HEK293 (cell line): ENCODE measurements around the gene PIK3R5.

Source experiments
- SETDB1 ChIP-seq: IDR thresholded peaks from one replicate; pipeline ENCODE4 v1.6.1; 2017; ENCODE audit warnings: mild to moderate bottlenecking, low read length, moderate library complexity, mixed read lengths; ENCODE audit not compliant: insufficient read length
- YY1 ChIP-seq: fragments of 450-650 bp; formaldehyde crosslinking; IDR thresholded peaks from 2 replicates; pipeline ENCODE4 v1.5.1; 2018; ENCODE audit warnings: missing biosample characterization, missing genetic modification characterization
- ZNF610 ChIP-seq: fragments of 450-650 bp; formaldehyde crosslinking; IDR thresholded peaks from 2 replicates; pipeline ENCODE4 v1.5.1; 2016; ENCODE audit warnings: missing biosample characterization, missing genetic modification characterization, borderline replicate concordance
- TF ChIP-seq, protein P1 (sequence below): fragments of 450-650 bp; formaldehyde crosslinking; IDR thresholded peaks from 2 replicates; pipeline ENCODE4 v1.5.1; 2016; ENCODE audit warnings: missing biosample characterization, missing genetic modification characterization
- TF ChIP-seq, protein P2 (sequence below): fragments of 450-650 bp; formaldehyde crosslinking; IDR thresholded peaks from 2 replicates; pipeline ENCODE4 v1.5.1; 2016; ENCODE audit warnings: missing biosample characterization, missing genetic modification characterization

DNA sequence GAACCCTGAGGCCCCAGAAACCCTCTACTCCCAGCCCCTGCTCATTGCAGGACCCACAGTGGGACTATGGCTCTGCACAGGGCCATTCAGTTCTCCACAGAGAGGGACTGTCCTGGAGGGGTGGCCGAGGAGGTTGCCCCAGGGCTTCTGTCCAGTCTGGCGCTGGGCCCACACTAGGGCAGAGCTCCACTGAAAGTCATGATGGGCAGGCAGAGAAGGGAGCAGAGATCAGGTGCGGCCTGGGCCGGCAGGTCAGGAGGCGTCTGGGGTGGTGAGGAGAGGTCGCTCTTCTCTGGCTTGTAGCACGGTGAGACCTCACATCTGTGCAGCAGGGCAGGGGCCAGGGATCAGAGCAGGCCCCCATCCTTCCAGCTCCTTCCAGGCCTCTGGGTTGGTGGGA is 85.0 kb downstream of the PIK3R5 start:
- TF ChIP-seq, protein P1, sequence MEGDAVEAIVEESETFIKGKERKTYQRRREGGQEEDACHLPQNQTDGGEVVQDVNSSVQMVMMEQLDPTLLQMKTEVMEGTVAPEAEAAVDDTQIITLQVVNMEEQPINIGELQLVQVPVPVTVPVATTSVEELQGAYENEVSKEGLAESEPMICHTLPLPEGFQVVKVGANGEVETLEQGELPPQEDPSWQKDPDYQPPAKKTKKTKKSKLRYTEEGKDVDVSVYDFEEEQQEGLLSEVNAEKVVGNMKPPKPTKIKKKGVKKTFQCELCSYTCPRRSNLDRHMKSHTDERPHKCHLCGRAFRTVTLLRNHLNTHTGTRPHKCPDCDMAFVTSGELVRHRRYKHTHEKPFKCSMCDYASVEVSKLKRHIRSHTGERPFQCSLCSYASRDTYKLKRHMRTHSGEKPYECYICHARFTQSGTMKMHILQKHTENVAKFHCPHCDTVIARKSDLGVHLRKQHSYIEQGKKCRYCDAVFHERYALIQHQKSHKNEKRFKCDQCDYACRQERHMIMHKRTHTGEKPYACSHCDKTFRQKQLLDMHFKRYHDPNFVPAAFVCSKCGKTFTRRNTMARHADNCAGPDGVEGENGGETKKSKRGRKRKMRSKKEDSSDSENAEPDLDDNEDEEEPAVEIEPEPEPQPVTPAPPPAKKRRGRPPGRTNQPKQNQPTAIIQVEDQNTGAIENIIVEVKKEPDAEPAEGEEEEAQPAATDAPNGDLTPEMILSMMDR, result no peak
- TF ChIP-seq ZNF610 (tag by site-specific recombination), result no peak
- TF ChIP-seq, protein P2, sequence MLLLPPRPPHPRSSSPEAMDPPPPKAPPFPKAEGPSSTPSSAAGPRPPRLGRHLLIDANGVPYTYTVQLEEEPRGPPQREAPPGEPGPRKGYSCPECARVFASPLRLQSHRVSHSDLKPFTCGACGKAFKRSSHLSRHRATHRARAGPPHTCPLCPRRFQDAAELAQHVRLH (tag by site-specific recombination), result no peak
- TF ChIP-seq SETDB1, result no peak
- no peak for TF ChIP-seq YY1 (tag by site-specific recombination)
